CD4-positive, alpha-beta memory T cell (primary cell): ENCODE results near the gene FASN. TPM values are rescaled to one million over a fixed set of nuclear protein-coding genes. Genes with fewer than 3 reads are reported as not detected.

Experiments used
- CTCF ChIA-PET: fragments of 350-600 bp; sonication (Branson Sonifier 250); formaldehyde crosslinking; loops from one replicate; lab custom pipeline; 2021; ENCODE audit warnings: inconsistent platforms; ENCODE audit not compliant: partially characterized antibody; lab: Charles Lee
- POLR2A ChIA-PET: fragments of 350-600 bp; sonication (Branson Sonifier 250); formaldehyde crosslinking; loops from one replicate; lab custom pipeline; 2021; ENCODE audit not compliant: partially characterized antibody; lab: Charles Lee
- DNase-seq, 5 donors: peaks; one replicate each; pipeline versions ENCODE4 v3.0.0 to v3.0.0-alpha.2; 2020 to 2022; ENCODE audit warnings: mixed read lengths in 1 of 5
- H3K27ac ChIP-seq: one replicate; pipeline ENCODE4 v1.7.0; 2013; ENCODE audit warnings: low read depth, low read length
- H3K27me3 ChIP-seq: 2 replicates; pipeline ENCODE4 v1.7.0; 2013; ENCODE audit warnings: mild to moderate bottlenecking, low read length, moderate library complexity; ENCODE audit not compliant: insufficient read depth
- H3K36me3 ChIP-seq: 2 replicates; pipeline ENCODE4 v1.7.0; 2013; ENCODE audit warnings: mild to moderate bottlenecking, low read length, moderate library complexity; ENCODE audit not compliant: insufficient read depth
- H3K4me1 ChIP-seq: 2 replicates; pipeline ENCODE4 v1.7.0; 2013; ENCODE audit warnings: mild to moderate bottlenecking, low read length, moderate library complexity; ENCODE audit not compliant: insufficient read depth
- H3K4me3 ChIP-seq, 2 donors: one replicate each; pipeline ENCODE4 v1.7.0; 2013; ENCODE audit warnings: low read length in 2 of 2, mild to moderate bottlenecking in 1 of 2
- H3K9me3 ChIP-seq, 2 donors: one replicate each; pipeline ENCODE4 v1.7.0; 2013; ENCODE audit warnings: low read length in 2 of 2, control low read depth in 1 of 2; ENCODE audit not compliant: control insufficient read depth in 1 of 2
- H3K27ac Mint-ChIP-seq, 7 donors: one replicate each; pipeline ENCODE4 v1.8.0; 2020 to 2021; ENCODE audit warnings: mixed read lengths in 7 of 7, mild to moderate bottlenecking in 6 of 7, inconsistent platforms in 3 of 7, moderate library complexity in 3 of 7
- H3K27me3 Mint-ChIP-seq, 2 donors: one replicate each; pipeline ENCODE4 v1.8.0; 2020 to 2021; ENCODE audit warnings: mixed read lengths in 2 of 2
- H3K36me3 Mint-ChIP-seq, 2 donors: one replicate each; pipeline ENCODE4 v1.8.0; 2020 to 2021; ENCODE audit warnings: mixed read lengths in 2 of 2, inconsistent platforms in 1 of 2, mild to moderate bottlenecking in 1 of 2
- H3K4me1 Mint-ChIP-seq, 4 donors: one replicate each; pipeline ENCODE4 v1.8.0; 2020 to 2021; ENCODE audit warnings: mixed read lengths in 4 of 4, mild to moderate bottlenecking in 1 of 4
- H3K4me3 Mint-ChIP-seq, 8 donors: one replicate each; pipeline ENCODE4 v1.8.0; 2020 to 2021; ENCODE audit warnings: mixed read lengths in 8 of 8, mild to moderate bottlenecking in 7 of 8, moderate library complexity in 6 of 8, inconsistent platforms in 3 of 8
- H3K9me3 Mint-ChIP-seq, 8 donors: one replicate each; pipeline ENCODE4 v1.8.0; 2020 to 2021; ENCODE audit warnings: mixed read lengths in 8 of 8, mild to moderate bottlenecking in 5 of 8, inconsistent platforms in 3 of 8, moderate library complexity in 1 of 8
- intact Hi-C: fragments of 100-400 bp; cut with micrococcal nuclease; formaldehyde crosslinking; loops from one replicate; pipeline ENCODE4 v1.15.1; 2023
- polyA plus RNA-seq, 2 donors: library from polyadenylated mRNA; unstranded; fragments of 300-500 nt; fragmentation: Illumina TruSeq; gene quantifications; one replicate each; pipeline ENCODE4 v1.2.3, GENCODE V29; 2021
- total RNA-seq, 2 experiments: library from RNA; stranded (reverse); gene quantifications; one replicate each; pipeline ENCODE4 v1.2.3, GENCODE V29; 2021

The FASN gene
- total and polyA plus RNA-seq, 4 experiments from 2014 or later: 0.03 to 27.7 (median 15.0) TPM

DNA sequence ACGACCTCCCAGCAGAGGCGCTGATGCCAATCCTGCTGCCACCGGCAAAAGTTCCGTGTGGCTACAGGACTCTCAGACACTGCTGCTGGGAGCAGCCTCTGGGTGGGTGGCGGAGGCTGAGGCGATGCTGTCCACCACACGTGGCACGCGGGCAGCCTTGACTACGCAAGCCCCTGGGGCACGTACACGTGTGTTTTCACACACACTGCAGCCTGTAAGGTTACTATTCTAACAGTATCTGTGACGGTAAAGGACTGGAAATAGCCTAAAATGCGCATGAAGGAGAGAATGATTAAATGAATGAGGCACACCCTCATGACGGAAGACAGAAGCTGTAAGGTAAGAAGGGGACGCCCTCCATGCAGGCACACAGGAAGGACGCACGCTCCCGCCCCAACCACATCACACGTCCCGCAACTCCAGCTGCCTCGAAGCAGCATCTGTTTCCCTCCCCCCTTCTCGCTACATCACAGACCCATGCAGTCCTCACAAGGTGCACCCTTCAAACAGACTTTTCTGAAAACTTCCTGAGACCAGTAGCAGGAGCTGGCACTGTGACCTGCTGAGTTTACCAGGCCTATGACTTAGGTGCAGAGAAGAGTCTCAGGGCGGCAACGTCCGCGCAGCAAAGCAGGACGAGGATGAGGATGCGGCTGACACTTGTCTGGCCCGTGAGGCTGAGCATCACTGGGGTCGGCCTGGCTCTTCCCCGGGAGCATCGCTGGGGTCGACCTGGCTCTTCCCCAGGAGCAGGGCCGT lies 28.7 kb upstream of the FASN start:
- peaks cover 27 to 70% (median 51%) of the 10 kb centered on the region in 4 donors for H3K4me1 Mint-ChIP-seq
- POLR2A ChIA-PET: interaction anchor here (0.6 to 3.6 kb wide), 24 partner anchors 9 to 257 kb away, joined by 3 to 65 read pairs (median 4); partner anchors contain the start of genes ASPSCR1, CENPX, DCXR and DUS1L
- peaks cover 66% of the 10 kb centered on the region for H3K4me1 ChIP-seq
- intact Hi-C loops: loop anchor here (1.0 kb wide), 5 partner anchors 20 to 103 kb away; partner anchors contain the start of genes DCXR, FASN and LRRC45
- H3K4me3 ChIP-seq: peak overlapping the region in 1 of 2 donors; percentile 45
- no peaks in the 10 kb centered on the region for H3K27me3 ChIP-seq
- H3K4me3 Mint-ChIP-seq: peak overlapping the region; percentile 74 to 87 (median 82)
- H3K9me3 Mint-ChIP-seq: peaks cover 0 to 2% (median 0%) of the 10 kb centered on the region in 8 donors
- no peaks in the 10 kb centered on the region for H3K27me3 Mint-ChIP-seq
- H3K36me3 Mint-ChIP-seq: peaks cover 0 to 3% of the 10 kb centered on the region in 2 donors
- no peaks in the 10 kb centered on the region for H3K9me3 ChIP-seq
- CTCF ChIA-PET: interaction anchor here (1.2 to 1.7 kb wide), 7 partner anchors 11 to 107 kb away, joined by 3 to 9 read pairs (median 3); partner anchors contain the start of gene FASN
- H3K27ac Mint-ChIP-seq: peak overlapping the region; percentile 91 to 100 (median 99)
- no peaks in the 10 kb centered on the region for H3K36me3 ChIP-seq
- DNase-seq: peak; percentile 96 to 98 (median 97)
- peak overlapping the region; percentile 77 for H3K27ac ChIP-seq

DNA sequence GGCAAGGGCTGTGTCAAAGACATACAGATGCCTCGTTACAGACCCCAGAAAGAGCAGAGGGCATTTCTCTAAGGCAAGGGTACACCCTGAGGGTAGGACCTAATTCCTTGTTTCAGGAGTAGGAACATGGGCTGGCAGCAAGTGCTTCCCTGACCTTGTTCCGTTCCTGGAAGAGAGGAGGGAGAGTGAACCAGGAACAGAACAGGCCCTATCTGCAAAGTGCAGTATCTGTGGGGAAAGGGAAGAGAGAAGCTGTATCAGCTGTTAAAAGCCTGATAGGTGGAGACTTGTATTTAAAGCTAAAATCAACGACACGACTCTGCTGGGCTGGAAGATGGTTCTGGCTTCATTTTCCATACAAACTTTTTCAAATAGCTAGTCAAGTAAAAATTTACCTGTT lies 26.1 kb upstream of the FASN start:
- Histone ChIP-seq H3K4me3 (no peak overlapping the region), H3K27me3 (no peaks in the 10 kb centered on the region), H3K36me3 (no peaks in the 10 kb centered on the region), H3K9me3 (no peaks in the 10 kb centered on the region), H3K27ac (no peak overlapping the region), H3K4me1 (peaks cover 69% of the 10 kb centered on the region)
- peak overlapping the region in 5 of 8 donors; percentile 9 to 62 (median 52) for H3K4me3 Mint-ChIP-seq
- no peaks in the 10 kb centered on the region for H3K27me3 Mint-ChIP-seq
- peaks cover 0 to 3% of the 10 kb centered on the region in 2 donors for H3K36me3 Mint-ChIP-seq
- peaks cover 0 to 2% (median 0%) of the 10 kb centered on the region in 8 donors for H3K9me3 Mint-ChIP-seq
- H3K4me1 Mint-ChIP-seq: peaks cover 26 to 71% (median 49%) of the 10 kb centered on the region in 4 donors
- CTCF ChIA-PET: interaction anchor here (0.8 to 1.0 kb wide), 2 partner anchors 31 to 94 kb away, joined by 3 to 4 read pairs; no protein-coding TSS in a partner anchor
- peak overlapping the region; percentile 59 to 99 (median 94) for H3K27ac Mint-ChIP-seq
- intact Hi-C loops: no loop called here
- DNase-seq: no peak
- POLR2A ChIA-PET: interaction anchor here (1.3 to 3.6 kb wide), 2 partner anchors 17 to 25 kb away, joined by 6 to 50 read pairs; partner anchors contain the start of gene FASN

- no peak overlapping the region for H3K4me3 Mint-ChIP-seq
- no peak for DNase-seq
- H3K4me1 Mint-ChIP-seq: peaks cover 20 to 49% (median 38%) of the 10 kb centered on the region in 4 donors
- H3K36me3 Mint-ChIP-seq: peaks cover 0 to 3% of the 10 kb centered on the region in 2 donors
- peaks cover 0 to 2% (median 0%) of the 10 kb centered on the region in 8 donors for H3K9me3 Mint-ChIP-seq
- H3K27me3 Mint-ChIP-seq: no peaks in the 10 kb centered on the region
- Histone ChIP-seq H3K27me3 (no peaks in the 10 kb centered on the region), H3K4me3 (no peak overlapping the region), H3K9me3 (no peaks in the 10 kb centered on the region), H3K4me1 (peaks cover 48% of the 10 kb centered on the region), H3K36me3 (no peaks in the 10 kb centered on the region), H3K27ac (no peak overlapping the region)
- ChIA-PET CTCF (interaction anchor here (0.6 kb wide), 1 partner anchor 260 kb away, joined by 3 read pairs; no protein-coding TSS in a partner anchor), POLR2A (interaction anchor here (0.9 to 1.1 kb wide), 4 partner anchors 16 to 144 kb away, joined by 3 read pairs; partner anchors contain the start of gene ASPSCR1)
- intact Hi-C loops: no loop called here
- H3K27ac Mint-ChIP-seq: peak overlapping the region in 5 of 7 donors; percentile 35 to 83 (median 57)
These were observed 23.9 kb upstream of the FASN start for GRCh38 chr17:82121660-82122629.

- Histone ChIP-seq H3K4me1 (peaks cover 42% of the 10 kb centered on the region), H3K9me3 (no peaks in the 10 kb centered on the region), H3K27ac (no peak overlapping the region), H3K36me3 (no peaks in the 10 kb centered on the region), H3K4me3 (no peak overlapping the region), H3K27me3 (no peaks in the 10 kb centered on the region)
- H3K27me3 Mint-ChIP-seq: no peaks in the 10 kb centered on the region
- POLR2A ChIA-PET: interaction anchor here (1.0 to 1.1 kb wide), 2 partner anchors 15 to 144 kb away, joined by 3 read pairs; partner anchors contain the start of gene ASPSCR1
- H3K9me3 Mint-ChIP-seq: no peaks in the 10 kb centered on the region
- H3K36me3 Mint-ChIP-seq: peaks cover 0 to 3% of the 10 kb centered on the region in 2 donors
- peaks cover 13 to 44% (median 31%) of the 10 kb centered on the region in 4 donors for H3K4me1 Mint-ChIP-seq
- no peak overlapping the region for H3K4me3 Mint-ChIP-seq
- no peak for DNase-seq
- CTCF ChIA-PET: no interaction called here
- intact Hi-C loops: no loop called here
- H3K27ac Mint-ChIP-seq: peak overlapping the region in 2 of 7 donors; percentile 41 to 71
These were observed 23.2 kb upstream of the FASN start for GRCh38 chr17:82121246-82121645.

DNA sequence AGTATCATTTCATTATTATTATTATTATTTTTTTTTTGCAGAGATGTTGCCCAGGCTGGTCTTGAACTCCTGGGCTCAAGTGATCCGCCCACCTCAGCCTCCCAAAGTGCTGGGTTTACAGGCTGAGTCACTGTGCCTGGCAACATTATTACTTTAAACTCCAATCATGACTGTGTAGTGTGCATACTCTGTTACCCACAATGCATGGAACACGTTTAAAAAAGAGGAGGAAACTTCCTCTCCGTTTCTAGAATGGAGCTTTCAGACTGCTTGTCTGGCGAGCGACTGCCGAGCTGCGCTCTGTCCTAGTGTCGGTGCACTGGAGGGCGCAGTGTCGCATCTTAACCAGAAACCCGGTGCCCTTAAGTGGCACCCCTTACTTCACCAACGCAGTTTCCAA lies 22.1 kb upstream of the FASN start:
- Histone ChIP-seq H3K9me3 (no peaks in the 10 kb centered on the region), H3K27me3 (no peaks in the 10 kb centered on the region), H3K36me3 (no peaks in the 10 kb centered on the region), H3K4me3 (no peak overlapping the region), H3K4me1 (peaks cover 31% of the 10 kb centered on the region), H3K27ac (no peak overlapping the region)
- peak overlapping the region in 5 of 7 donors; percentile 47 to 75 (median 70) for H3K27ac Mint-ChIP-seq
- no peak overlapping the region for H3K4me3 Mint-ChIP-seq
- ChIA-PET POLR2A (interaction anchor here (1.1 kb wide), 1 partner anchor 14 kb away, joined by 4 read pairs; no protein-coding TSS in a partner anchor), CTCF (no interaction called here)
- intact Hi-C loops: no loop called here
- H3K4me1 Mint-ChIP-seq: peaks cover 9 to 34% (median 26%) of the 10 kb centered on the region in 4 donors
- DNase-seq: peak in 1 of 5 donors; percentile 22
- no peaks in the 10 kb centered on the region for H3K9me3 Mint-ChIP-seq
- H3K36me3 Mint-ChIP-seq: peaks cover 0 to 3% of the 10 kb centered on the region in 2 donors
- H3K27me3 Mint-ChIP-seq: no peaks in the 10 kb centered on the region

GRCh38 chr17:82118815-82119380 lies 20.9 kb upstream of the FASN start:
- Histone ChIP-seq H3K36me3 (no peaks in the 10 kb centered on the region), H3K9me3 (no peaks in the 10 kb centered on the region), H3K4me1 (peaks cover 20% of the 10 kb centered on the region), H3K4me3 (no peak overlapping the region), H3K27me3 (no peaks in the 10 kb centered on the region), H3K27ac (no peak overlapping the region)
- DNase-seq: no peak
- ChIA-PET CTCF (interaction anchor here (1.0 kb wide), 1 partner anchor 89 kb away, joined by 4 read pairs; no protein-coding TSS in a partner anchor), POLR2A (interaction anchor here (1.4 kb wide), 1 partner anchor 13 kb away, joined by 5 read pairs; no protein-coding TSS in a partner anchor)
- Mint-ChIP-seq H3K27me3 (no peaks in the 10 kb centered on the region), H3K4me1 (peaks cover 7 to 22% (median 17%) of the 10 kb centered on the region in 4 donors), H3K27ac (peak overlapping the region in 3 of 7 donors; percentile 46 to 91 (median 47)), H3K36me3 (no peaks in the 10 kb centered on the region), H3K9me3 (no peaks in the 10 kb centered on the region), H3K4me3 (no peak overlapping the region)
- intact Hi-C loops: no loop called here
